ENCODE measurements around the gene BMF. TPM values are rescaled to one million over a fixed set of nuclear protein-coding genes. Genes with fewer than 3 reads are reported as not detected.

Gene BMF
- total RNA-seq, 1 donor from 2014 or later: 46.6 TPM

DNA sequence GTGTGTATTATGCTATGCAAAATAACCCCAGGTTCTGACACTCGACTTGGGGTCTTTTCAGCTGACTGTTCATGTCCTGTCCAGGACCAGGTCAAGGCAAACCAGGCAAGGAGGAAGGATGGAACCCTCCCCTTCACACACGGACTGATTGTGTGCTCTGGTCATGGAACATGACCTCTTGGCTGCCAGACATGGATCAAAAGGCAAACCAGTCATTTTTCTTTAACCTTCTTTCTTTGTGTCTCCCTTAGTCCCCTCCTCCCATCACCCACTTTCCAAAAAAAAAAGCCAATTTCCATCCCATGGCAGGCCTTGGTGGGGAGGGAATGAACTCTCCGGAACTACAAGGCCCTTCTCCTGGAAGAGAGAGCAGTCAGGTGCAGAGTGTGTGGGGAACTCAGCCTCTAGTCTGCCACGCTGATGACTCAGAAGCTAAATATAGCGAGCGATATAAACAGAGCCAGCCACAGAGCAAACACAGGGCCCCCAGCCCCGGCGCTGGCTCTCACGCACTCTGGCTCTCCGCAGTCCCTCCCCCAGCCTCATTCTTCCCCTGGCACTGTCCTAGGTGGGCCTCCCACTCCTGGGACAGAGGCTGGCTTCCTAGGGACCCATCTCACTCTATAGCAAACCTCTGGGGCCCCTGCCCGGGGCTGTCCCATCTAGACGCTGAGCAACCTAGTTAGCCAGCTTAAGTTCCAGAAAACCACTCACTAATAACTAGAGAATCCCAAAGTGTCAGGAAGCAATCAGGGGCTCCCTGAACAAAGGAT is 10.0 kb downstream of the BMF start:
- H3K27ac Mint-ChIP-seq (ENCODE audit: unreplicated experiment): peak overlapping the region; percentile 97
- peak overlapping the region; percentile 51 for H3K4me3 Mint-ChIP-seq (ENCODE audit: unreplicated experiment)
- no peaks in the 10 kb centered on the region for H3K9me3 Mint-ChIP-seq (ENCODE audit: unreplicated experiment)
- H3K27me3 Mint-ChIP-seq (ENCODE audit: unreplicated experiment): no peaks in the 10 kb centered on the region
- H3K4me1 Mint-ChIP-seq (ENCODE audit: unreplicated experiment): peaks cover 89% of the 10 kb centered on the region
- TF ChIP-seq, protein P1, sequence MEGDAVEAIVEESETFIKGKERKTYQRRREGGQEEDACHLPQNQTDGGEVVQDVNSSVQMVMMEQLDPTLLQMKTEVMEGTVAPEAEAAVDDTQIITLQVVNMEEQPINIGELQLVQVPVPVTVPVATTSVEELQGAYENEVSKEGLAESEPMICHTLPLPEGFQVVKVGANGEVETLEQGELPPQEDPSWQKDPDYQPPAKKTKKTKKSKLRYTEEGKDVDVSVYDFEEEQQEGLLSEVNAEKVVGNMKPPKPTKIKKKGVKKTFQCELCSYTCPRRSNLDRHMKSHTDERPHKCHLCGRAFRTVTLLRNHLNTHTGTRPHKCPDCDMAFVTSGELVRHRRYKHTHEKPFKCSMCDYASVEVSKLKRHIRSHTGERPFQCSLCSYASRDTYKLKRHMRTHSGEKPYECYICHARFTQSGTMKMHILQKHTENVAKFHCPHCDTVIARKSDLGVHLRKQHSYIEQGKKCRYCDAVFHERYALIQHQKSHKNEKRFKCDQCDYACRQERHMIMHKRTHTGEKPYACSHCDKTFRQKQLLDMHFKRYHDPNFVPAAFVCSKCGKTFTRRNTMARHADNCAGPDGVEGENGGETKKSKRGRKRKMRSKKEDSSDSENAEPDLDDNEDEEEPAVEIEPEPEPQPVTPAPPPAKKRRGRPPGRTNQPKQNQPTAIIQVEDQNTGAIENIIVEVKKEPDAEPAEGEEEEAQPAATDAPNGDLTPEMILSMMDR (IDR thresholded peaks at IDR 0.05): no peak
- peaks cover 31% of the 10 kb centered on the region for H3K36me3 Mint-ChIP-seq (ENCODE audit: unreplicated experiment)
- peak; percentile 91 for DNase-seq (ENCODE audit: extremely low spot score, unreplicated experiment)

DNA sequence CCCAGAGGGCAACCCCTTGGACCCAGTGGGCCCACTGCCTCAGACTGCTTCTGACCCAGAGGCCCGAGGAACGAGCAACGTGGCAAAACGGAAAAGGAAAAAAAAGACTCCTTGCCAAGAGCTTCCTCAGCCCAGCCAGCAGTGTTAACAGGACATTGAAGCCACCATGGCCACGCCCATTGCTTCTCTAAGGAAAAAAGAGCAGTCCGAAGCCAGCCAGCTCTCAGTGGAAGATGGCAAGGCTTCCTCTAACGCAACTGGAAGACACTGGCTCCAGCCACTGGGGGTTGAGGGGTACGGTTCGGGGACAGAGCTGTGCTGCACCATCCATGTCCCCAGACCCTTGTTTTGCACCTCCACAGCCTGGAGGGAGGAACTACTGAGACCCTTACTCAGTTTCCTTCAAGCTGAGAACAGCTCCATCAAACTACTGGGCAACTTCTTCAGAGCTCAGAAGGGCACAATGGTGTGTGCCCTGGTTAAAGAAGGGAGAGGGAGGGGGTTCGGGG is 10.7 kb downstream of the BMF start:
- DNase-seq (ENCODE audit: extremely low spot score, unreplicated experiment): no peak
- Mint-ChIP-seq H3K27me3 (ENCODE audit: unreplicated experiment) (no peaks in the 10 kb centered on the region), H3K27ac (ENCODE audit: unreplicated experiment) (peak overlapping the region; percentile 97), H3K4me1 (ENCODE audit: unreplicated experiment) (peaks cover 90% of the 10 kb centered on the region), H3K36me3 (ENCODE audit: unreplicated experiment) (peaks cover 36% of the 10 kb centered on the region), H3K9me3 (ENCODE audit: unreplicated experiment) (no peaks in the 10 kb centered on the region), H3K4me3 (ENCODE audit: unreplicated experiment) (peak overlapping the region; percentile 51)
- TF ChIP-seq, protein P1 (IDR thresholded peaks at IDR 0.05): no peak

DNA sequence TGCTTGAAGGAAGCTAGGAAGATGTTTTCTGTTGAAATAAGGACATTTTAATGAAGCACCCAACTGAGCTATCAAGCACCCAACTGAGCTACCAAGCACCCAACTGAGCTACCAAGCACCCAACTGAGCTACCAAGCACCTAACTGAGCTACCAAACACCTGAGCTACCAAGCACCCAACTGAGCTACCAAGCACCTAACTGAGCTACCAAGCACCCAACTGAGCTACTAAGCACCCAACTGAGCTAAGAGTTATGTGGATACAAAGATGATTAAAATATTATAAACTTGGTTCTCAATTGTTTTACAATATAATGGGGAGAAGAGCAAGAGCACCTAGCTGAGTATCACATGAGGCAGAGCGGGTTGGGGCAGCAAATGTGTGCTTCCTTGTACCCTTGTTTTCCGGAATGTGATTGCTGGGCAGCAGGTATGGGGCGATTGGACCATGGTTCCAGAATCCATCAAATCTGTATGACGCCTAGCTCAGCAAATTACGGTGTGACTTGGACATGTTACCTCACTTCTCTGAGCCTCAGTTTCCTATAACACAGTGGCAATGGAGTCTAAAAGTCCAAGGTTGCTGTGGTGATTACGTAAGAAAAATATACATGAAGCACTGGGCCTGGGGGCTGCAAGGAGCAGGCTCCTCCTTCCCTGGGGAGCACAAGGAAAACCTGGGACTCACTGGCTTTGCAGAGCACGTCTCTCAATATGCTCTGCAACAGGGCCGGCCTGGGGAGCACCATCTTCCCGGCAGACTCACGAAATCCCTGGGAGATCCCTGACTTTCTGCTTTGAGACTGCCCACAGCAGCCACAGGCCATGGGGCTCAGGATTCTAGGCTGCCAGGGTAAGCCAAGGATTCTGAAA is 11.3 kb downstream of the BMF start:
- Mint-ChIP-seq H3K27ac (ENCODE audit: unreplicated experiment) (peak overlapping the region; percentile 97), H3K4me1 (ENCODE audit: unreplicated experiment) (peaks cover 90% of the 10 kb centered on the region), H3K4me3 (ENCODE audit: unreplicated experiment) (no peak overlapping the region), H3K9me3 (ENCODE audit: unreplicated experiment) (no peaks in the 10 kb centered on the region), H3K36me3 (ENCODE audit: unreplicated experiment) (peaks cover 36% of the 10 kb centered on the region), H3K27me3 (ENCODE audit: unreplicated experiment) (no peaks in the 10 kb centered on the region)
- TF ChIP-seq, protein P1 (IDR thresholded peaks at IDR 0.05): no peak
- no peak for DNase-seq (ENCODE audit: extremely low spot score, unreplicated experiment)

DNA sequence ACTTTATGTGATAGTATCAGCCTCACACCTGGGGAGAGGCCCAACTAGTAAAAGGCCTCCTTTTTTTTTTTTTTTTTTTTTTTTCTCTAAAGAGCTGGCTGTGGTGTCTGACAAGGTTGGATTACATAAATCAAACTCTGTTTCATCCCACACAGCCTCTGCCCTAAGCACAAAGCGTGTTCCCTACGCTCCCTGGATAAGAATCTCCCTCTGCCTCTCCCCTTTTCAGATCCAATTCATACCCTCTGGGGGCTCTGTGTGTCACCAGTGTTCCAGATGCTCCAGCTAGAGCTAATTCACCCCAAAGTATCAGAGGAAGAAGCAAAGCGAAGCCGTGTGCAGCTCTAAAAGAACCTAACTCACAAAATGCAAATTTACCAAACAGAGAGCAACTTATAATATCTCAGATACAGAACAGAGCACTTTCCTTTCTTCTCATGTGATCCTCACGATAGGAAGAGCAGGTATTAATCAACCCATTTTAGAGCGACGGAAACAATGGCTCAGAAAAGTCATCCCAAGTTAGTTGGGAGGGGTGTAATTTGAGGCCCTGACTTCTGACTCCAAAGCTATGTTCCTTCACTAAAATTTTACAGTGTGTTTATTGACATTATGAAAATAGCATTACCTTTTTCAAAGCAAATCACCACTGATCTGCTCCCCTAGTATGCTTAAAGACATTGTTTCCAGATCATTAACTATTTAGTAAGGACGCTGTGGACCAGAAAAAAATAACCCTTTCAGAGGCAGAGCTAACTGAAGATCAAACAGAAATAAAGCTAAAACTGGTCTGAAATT is 12.4 kb downstream of the BMF start:
- H3K36me3 Mint-ChIP-seq (ENCODE audit: unreplicated experiment): peaks cover 39% of the 10 kb centered on the region
- peak overlapping the region; percentile 68 for H3K27ac Mint-ChIP-seq (ENCODE audit: unreplicated experiment)
- TF ChIP-seq, protein P1 (IDR thresholded peaks at IDR 0.05): no peak
- peaks cover 92% of the 10 kb centered on the region for H3K4me1 Mint-ChIP-seq (ENCODE audit: unreplicated experiment)
- H3K27me3 Mint-ChIP-seq (ENCODE audit: unreplicated experiment): no peaks in the 10 kb centered on the region
- no peaks in the 10 kb centered on the region for H3K9me3 Mint-ChIP-seq (ENCODE audit: unreplicated experiment)
- peak overlapping the region; percentile 15 for H3K4me3 Mint-ChIP-seq (ENCODE audit: unreplicated experiment)
- DNase-seq (ENCODE audit: extremely low spot score, unreplicated experiment): no peak

Data from osteocyte (in vitro differentiated cells).